HTR-8/SVneo (cell line): Measurements from ENCODE around the gene AMN.

Experiments
- DNase-seq: peaks from one replicate; pipeline ENCODE4 v3.0.0; 2011; ENCODE audit warnings: low spot score, mixed read lengths; ENCODE audit not compliant: insufficient read length
- FAIRE-seq: peaks from 2 replicates; lab custom pipeline; 2011; peaks lifted over from hg19 to GRCh38; lab: Jason Lieb, UNC

The AMN gene

GRCh38 chr14:102911541-102911951 is 10.9 kb upstream of the AMN start:
- FAIRE-seq: no peak

GRCh38 chr14:102911991-102912761 is 10.3 kb upstream of the AMN start:
- DNase-seq (no peak), FAIRE-seq (no peak)

More at GRCh38 chr14:102911541-102911951, 10.9 kb upstream of the AMN start:
- no peak for DNase-seq

- FAIRE-seq: no peak
Observed at GRCh38 chr14:102913341-102914211, 8.9 kb upstream of the AMN start.

GRCh38 chr14:102914474-102915291 is 7.8 kb upstream of the AMN start:
- FAIRE-seq (no peak), DNase-seq (no peak)

More at GRCh38 chr14:102913341-102914211, 8.9 kb upstream of the AMN start:
- no peak for DNase-seq

- no peak for FAIRE-seq
- DNase-seq: no peak
Observed at GRCh38 chr14:102915292-102916110, 7.0 kb upstream of the AMN start.

GRCh38 chr14:102916347-102917055 is 6.0 kb upstream of the AMN start:
- FAIRE-seq (no peak), DNase-seq (no peak)

- DNase-seq (no peak), FAIRE-seq (no peak)
Observed at GRCh38 chr14:102917056-102917385, 5.4 kb upstream of the AMN start.

GRCh38 chr14:102917469-102918211 is 4.8 kb upstream of the AMN start:
- DNase-seq: peak; percentile 80
- FAIRE-seq: peak; percentile 36

GRCh38 chr14:102918438-102918837 is 4.0 kb upstream of the AMN start:
- FAIRE-seq: peak; percentile 42
- DNase-seq: no peak

- FAIRE-seq (peak; percentile 88), DNase-seq (no peak)
Observed at GRCh38 chr14:102920273-102920997, 2.0 kb upstream of the AMN start.

GRCh38 chr14:102920998-102921304 is 1.5 kb upstream of the AMN start:
- peak; percentile 60 for FAIRE-seq
- DNase-seq: no peak

- FAIRE-seq: no peak
- no peak for DNase-seq
Observed at GRCh38 chr14:102923201-102923924, 900 bp downstream of the AMN start.

- DNase-seq: no peak
- FAIRE-seq: no peak
Observed at GRCh38 chr14:102923925-102924486, 1.5 kb downstream of the AMN start.

GRCh38 chr14:102924632-102925588 is 2.4 kb downstream of the AMN start:
- no peak for DNase-seq
- FAIRE-seq: no peak

GRCh38 chr14:102925646-102926045 is 3.2 kb downstream of the AMN start:
- DNase-seq (no peak), FAIRE-seq (no peak)

- no peak for DNase-seq
- no peak for FAIRE-seq
Observed at GRCh38 chr14:102926104-102926503, 3.6 kb downstream of the AMN start.
